CD14-positive monocyte (primary cell): ENCODE results near the gene MINK1. TPM values are rescaled to one million over a fixed set of nuclear protein-coding genes. Genes with fewer than 3 reads are reported as not detected.

ENCODE experiments used
- DNase-seq, 3 donors: peaks; one replicate each; pipeline ENCODE4 v3.0.0-alpha.2; 2011 to 2022
- H2AFZ ChIP-seq: 2 replicates; pipeline ENCODE4 v1.6.0; 2012; ENCODE audit warnings: mild to moderate bottlenecking, low read depth, low read length, inconsistent platforms; ENCODE audit not compliant: insufficient read depth, poor library complexity, severe bottlenecking
- H3K27ac ChIP-seq, 2 donors: 1 replicate in 1 of 2; 2 replicates in 1 of 2; pipeline ENCODE4 v1.5.1; 2012 to 2013; ENCODE audit warnings: low read length in 2 of 2, control low read depth in 1 of 2, inconsistent platforms in 1 of 2, low read depth in 1 of 2, mild to moderate bottlenecking in 1 of 2
- H3K27me3 ChIP-seq, 2 donors: one replicate each; pipeline versions ENCODE4 v1.6.0 to v1.6.1; 2011 to 2013; ENCODE audit warnings: low read length in 2 of 2; ENCODE audit not compliant: control insufficient read depth in 2 of 2, insufficient read depth in 2 of 2
- H3K36me3 ChIP-seq, 2 donors: replicated peaks in 1 of 2; 1 replicate in 1 of 2; 2 replicates in 1 of 2; pipeline versions ENCODE4 v1.5.1 to v1.6.1; 2012 to 2013; ENCODE audit warnings: low read length in 2 of 2, control low read depth in 1 of 2, inconsistent platforms in 1 of 2, mild to moderate bottlenecking in 1 of 2; ENCODE audit not compliant: insufficient read depth in 2 of 2, control insufficient read depth in 1 of 2
- H3K4me1 ChIP-seq, 2 donors: 1 replicate in 1 of 2; 2 replicates in 1 of 2; pipeline versions ENCODE4 v1.5.1 to v1.6.1; 2012 to 2013; ENCODE audit warnings: low read length in 2 of 2, control low read depth in 1 of 2, inconsistent platforms in 1 of 2, mild to moderate bottlenecking in 1 of 2, moderate library complexity in 1 of 2; ENCODE audit not compliant: insufficient read depth in 2 of 2, control insufficient read depth in 1 of 2
- H3K4me2 ChIP-seq: replicated peaks from 2 replicates; pipeline ENCODE3; 2012; ENCODE audit warnings: low read length, moderate library complexity, mild to moderate bottlenecking; ENCODE audit not compliant: poor library complexity, severe bottlenecking; ENCODE audit errors: extremely low read depth
- H3K4me3 ChIP-seq, 3 experiments: fragments of 200-600 bp in 1 of 3; sonication (generic) in 1 of 3; replicated peaks in 1 of 3; 1 replicate in 2 of 3; 2 replicates in 1 of 3; pipeline ENCODE4 v1.5.1; 2011 to 2013; ENCODE audit warnings: low read length in 3 of 3, mild to moderate bottlenecking in 3 of 3, control low read depth in 2 of 3, low read depth in 2 of 3, inconsistent platforms in 1 of 3, moderate library complexity in 1 of 3
- H3K79me2 ChIP-seq: 2 replicates; pipeline ENCODE4 v1.6.0; 2012; ENCODE audit warnings: mild to moderate bottlenecking, control low read depth, inconsistent platforms, low read length, moderate library complexity; ENCODE audit not compliant: insufficient read depth
- H3K9ac ChIP-seq: 2 replicates; pipeline ENCODE4 v1.6.0; 2017; ENCODE audit warnings: low read length, mild to moderate bottlenecking; ENCODE audit not compliant: insufficient read depth, poor library complexity, severe bottlenecking
- H3K9me3 ChIP-seq, 2 donors: replicated peaks in 1 of 2; 1 replicate in 1 of 2; 2 replicates in 1 of 2; pipeline versions ENCODE4 v1.5.1 to v1.6.1; 2012 to 2013; ENCODE audit warnings: low read length in 2 of 2, control low read depth in 1 of 2; ENCODE audit not compliant: control insufficient read depth in 1 of 2, insufficient read depth in 1 of 2
- H4K20me1 ChIP-seq: 2 replicates; pipeline ENCODE4 v1.6.0; 2012; ENCODE audit warnings: mild to moderate bottlenecking, low read length, control low read depth, moderate library complexity; ENCODE audit not compliant: insufficient read depth
- H3K27ac Mint-ChIP-seq, 7 donors: one replicate each; pipeline ENCODE4 v1.8.0; 2020; ENCODE audit warnings: mild to moderate bottlenecking in 7 of 7, mixed read lengths in 7 of 7, moderate library complexity in 6 of 7, inconsistent platforms in 2 of 7
- H3K27me3 Mint-ChIP-seq, 3 donors: one replicate each; pipeline ENCODE4 v1.8.0; 2021 to 2022; ENCODE audit warnings: low read depth in 3 of 3, mild to moderate bottlenecking in 3 of 3, mixed read lengths in 3 of 3, moderate library complexity in 3 of 3, inconsistent platforms in 1 of 3
- H3K36me3 Mint-ChIP-seq, 2 donors: one replicate each; pipeline ENCODE4 v1.8.0; 2020; ENCODE audit warnings: mixed read lengths in 2 of 2, inconsistent platforms in 1 of 2, mild to moderate bottlenecking in 1 of 2
- H3K4me1 Mint-ChIP-seq: one replicate; pipeline ENCODE4 v1.8.0; 2020; ENCODE audit warnings: mild to moderate bottlenecking, mixed read lengths
- H3K4me3 Mint-ChIP-seq, 2 donors: one replicate each; pipeline ENCODE4 v1.8.0; 2020; ENCODE audit warnings: mild to moderate bottlenecking in 2 of 2, mixed read lengths in 2 of 2, moderate library complexity in 1 of 2
- H3K9me3 Mint-ChIP-seq, 7 donors: one replicate each; pipeline ENCODE4 v1.8.0; 2020 to 2022; ENCODE audit warnings: mixed read lengths in 7 of 7, mild to moderate bottlenecking in 6 of 7, moderate library complexity in 6 of 7, inconsistent platforms in 2 of 7
- CTCF ChIP-seq: fragments of 200-600 bp; IDR thresholded peaks from one replicate; pipeline ENCODE4 v1.8.0; 2022; ENCODE audit warnings: antibody characterized with exemption, mild to moderate bottlenecking
- WGBS: methylation state at CpG from one replicate; pipeline ENCODE4 v1.1.5; 2013; ENCODE audit warnings: missing lambda C conversion rate; ENCODE audit not compliant: insufficient coverage; 5-methylcytosine and 5-hydroxymethylcytosine counted together
- intact Hi-C, 2 donors: fragments of 100-400 bp; cut with micrococcal nuclease; formaldehyde crosslinking; loops; one replicate each; pipeline versions ENCODE4 v1.15.0 to v1.15.1; 2023
- polyA plus RNA-seq, 3 donors: library from polyadenylated mRNA; depleted of rRNA in 1 of 3; unstranded in 2 of 3; stranded (reverse) in 1 of 3; fragments of 300-500 nt in 2 of 3; fragments of >200 nt in 1 of 3; fragmentation: Illumina TruSeq in 2 of 3; gene quantifications; 1 replicate in 2 of 3; 2 replicates in 1 of 3; pipeline ENCODE4 v1.2.3, GENCODE V29; 2012 to 2021

The MINK1 gene
- polyA plus RNA-seq, 3 donors, result 3.2 to 159 (median 7.2) TPM

GRCh38 chr17:4893721-4894560 is 60.8 kb downstream of the MINK1 start:
- Mint-ChIP-seq H3K4me3 (no peak overlapping the region), H3K4me1 (peaks cover 7% of the 10 kb centered on the region), H3K9me3 (peaks cover 0 to 2% (median 0%) of the 10 kb centered on the region in 7 donors), H3K27me3 (peaks cover 7 to 11% (median 9%) of the 10 kb centered on the region in 3 donors), H3K27ac (peak overlapping the region in 1 of 7 donors; percentile 24), H3K36me3 (peaks cover 74 to 89% of the 10 kb centered on the region in 2 donors)
- intact Hi-C loops, result no loop called here
- Histone ChIP-seq H3K9ac (no peak overlapping the region), H4K20me1 (peaks cover 4% of the 10 kb centered on the region), H3K27me3 (peaks cover 0 to 5% of the 10 kb centered on the region in 2 donors), H3K27ac (no peak overlapping the region), H2AFZ (no peak overlapping the region), H3K4me2 (no peak overlapping the region), H3K4me3 (no peak overlapping the region), H3K79me2 (no peaks in the 10 kb centered on the region), H3K36me3 (peaks cover 76 to 84% of the 10 kb centered on the region in 2 donors), H3K9me3 (no peaks in the 10 kb centered on the region), H3K4me1 (peaks cover 5 to 7% of the 10 kb centered on the region in 2 donors)
- 91% methylated on average over 26 of the region's 31 CpGs for WGBS
- DNase-seq, result peak in 1 of 3 donors; percentile 5
- no peak for TF ChIP-seq CTCF

GRCh38 chr17:4895121-4895520 is 62.0 kb downstream of the MINK1 start:
- no peak for TF ChIP-seq CTCF
- intact Hi-C loops, result no loop called here
- peaks cover 13 to 18% of the 10 kb centered on the region in 2 donors for H3K4me1 ChIP-seq
- DNase-seq, result peak in 1 of 3 donors; percentile 8
- no peaks in the 10 kb centered on the region for H3K9me3 ChIP-seq
- no peak overlapping the region for H3K27ac ChIP-seq
- H3K27me3 ChIP-seq, result peaks cover 0 to 11% of the 10 kb centered on the region in 2 donors
- no peak overlapping the region for H2AFZ ChIP-seq
- peaks cover 13% of the 10 kb centered on the region for H3K4me1 Mint-ChIP-seq
- no peak overlapping the region for H3K4me3 Mint-ChIP-seq
- 98% methylated on average over 10 of the region's 13 CpGs for WGBS
- H3K9ac ChIP-seq, result no peak overlapping the region
- no peak overlapping the region for H3K4me3 ChIP-seq
- peak overlapping the region in 3 of 7 donors; percentile 44 to 74 (median 60) for H3K27ac Mint-ChIP-seq
- H4K20me1 ChIP-seq, result no peaks in the 10 kb centered on the region
- H3K27me3 Mint-ChIP-seq, result peaks cover 15 to 21% (median 15%) of the 10 kb centered on the region in 3 donors
- no peaks in the 10 kb centered on the region for H3K79me2 ChIP-seq
- no peak overlapping the region for H3K4me2 ChIP-seq
- peaks cover 74 to 79% of the 10 kb centered on the region in 2 donors for H3K36me3 Mint-ChIP-seq
- H3K36me3 ChIP-seq, result peaks cover 75 to 76% of the 10 kb centered on the region in 2 donors
- H3K9me3 Mint-ChIP-seq, result peaks cover 0 to 3% (median 0%) of the 10 kb centered on the region in 7 donors
